22Rv1 (cell line): ENCODE measurements around the gene SKIC2.

Experiments used
- ZFX ChIP-seq: fragments of 450-650 bp; IDR thresholded peaks from 2 replicates; pipeline ENCODE4 v1.6.1; 2017; ENCODE audit warnings: antibody characterized with exemption, borderline replicate concordance
- TF ChIP-seq, protein P1 (sequence below): fragments of 450-650 bp; IDR thresholded peaks from 2 replicates; pipeline ENCODE4 v1.5.1; 2017; ENCODE audit warnings: mild to moderate bottlenecking

DNA sequence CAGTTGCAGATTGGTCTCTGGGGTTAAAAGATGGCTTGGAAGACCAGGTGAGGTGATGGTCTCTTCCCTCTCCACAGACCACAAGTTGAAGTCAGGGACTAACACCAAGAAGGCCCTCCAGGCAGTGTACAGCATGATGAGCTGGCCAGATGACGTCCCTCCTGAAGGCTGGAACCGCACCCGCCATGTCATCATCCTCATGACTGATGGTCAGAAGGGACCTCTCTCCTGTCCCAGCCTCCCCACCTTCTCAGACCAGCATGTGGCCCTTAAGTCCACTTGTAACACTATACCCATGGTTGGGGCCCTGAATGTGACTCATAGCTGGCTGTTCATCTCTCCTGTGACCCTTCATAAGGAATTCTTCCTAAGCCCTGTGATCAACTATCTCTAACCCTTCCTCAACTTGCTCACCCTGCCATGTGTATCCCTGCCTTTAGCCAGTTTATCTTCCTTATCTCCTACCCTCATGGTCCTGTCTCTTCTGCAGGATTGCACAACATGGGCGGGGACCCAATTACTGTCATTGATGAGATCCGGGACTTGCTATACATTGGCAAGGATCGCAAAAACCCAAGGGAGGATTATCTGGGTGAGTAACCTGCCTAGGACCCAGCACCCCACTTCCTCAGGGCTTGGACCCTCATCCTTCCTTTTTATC, 10.1 kb upstream of the SKIC2 start:
- TF ChIP-seq, protein P1, sequence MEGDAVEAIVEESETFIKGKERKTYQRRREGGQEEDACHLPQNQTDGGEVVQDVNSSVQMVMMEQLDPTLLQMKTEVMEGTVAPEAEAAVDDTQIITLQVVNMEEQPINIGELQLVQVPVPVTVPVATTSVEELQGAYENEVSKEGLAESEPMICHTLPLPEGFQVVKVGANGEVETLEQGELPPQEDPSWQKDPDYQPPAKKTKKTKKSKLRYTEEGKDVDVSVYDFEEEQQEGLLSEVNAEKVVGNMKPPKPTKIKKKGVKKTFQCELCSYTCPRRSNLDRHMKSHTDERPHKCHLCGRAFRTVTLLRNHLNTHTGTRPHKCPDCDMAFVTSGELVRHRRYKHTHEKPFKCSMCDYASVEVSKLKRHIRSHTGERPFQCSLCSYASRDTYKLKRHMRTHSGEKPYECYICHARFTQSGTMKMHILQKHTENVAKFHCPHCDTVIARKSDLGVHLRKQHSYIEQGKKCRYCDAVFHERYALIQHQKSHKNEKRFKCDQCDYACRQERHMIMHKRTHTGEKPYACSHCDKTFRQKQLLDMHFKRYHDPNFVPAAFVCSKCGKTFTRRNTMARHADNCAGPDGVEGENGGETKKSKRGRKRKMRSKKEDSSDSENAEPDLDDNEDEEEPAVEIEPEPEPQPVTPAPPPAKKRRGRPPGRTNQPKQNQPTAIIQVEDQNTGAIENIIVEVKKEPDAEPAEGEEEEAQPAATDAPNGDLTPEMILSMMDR = no peak
- no peak for TF ChIP-seq ZFX
